ENCODE measurements around the gene MAEL. TPM values are rescaled to one million over a fixed set of nuclear protein-coding genes. Genes with fewer than 3 reads are reported as not detected.

Gene MAEL
- total RNA-seq, 1 donor from 2014 or later = 0.41 TPM

DNA sequence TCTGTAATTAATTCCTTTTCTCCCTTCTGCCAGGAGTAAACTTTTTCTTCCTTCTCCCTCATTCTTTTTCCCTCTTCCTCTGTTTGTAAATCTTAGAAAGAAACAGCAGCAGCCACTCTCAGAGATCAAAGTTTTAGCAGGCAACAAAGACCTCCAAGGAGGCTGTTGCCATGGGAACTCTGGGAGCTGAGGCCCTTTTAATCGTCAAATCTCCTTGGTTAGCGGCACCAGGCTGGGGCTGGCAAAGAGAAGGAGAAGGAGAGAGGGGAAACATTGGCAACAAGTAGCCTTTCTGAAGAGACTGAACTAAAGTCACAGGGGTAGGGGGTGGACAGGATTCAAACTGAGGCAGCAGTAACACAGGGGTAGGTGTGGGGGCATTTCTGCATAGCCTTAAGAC lies 38.9 kb upstream of the MAEL start:
- Mint-ChIP-seq H3K36me3 (no peaks in the 10 kb centered on the region), H3K9me3 (peaks cover 4% of the 10 kb centered on the region), H3K4me1 (ENCODE audit: unreplicated experiment) (peaks cover 17% of the 10 kb centered on the region), H3K27ac (peak overlapping the region; percentile 2), H3K27me3 (peaks cover 74% of the 10 kb centered on the region), H3K4me3 (peak overlapping the region; percentile 26)
- TF ChIP-seq, protein P1, sequence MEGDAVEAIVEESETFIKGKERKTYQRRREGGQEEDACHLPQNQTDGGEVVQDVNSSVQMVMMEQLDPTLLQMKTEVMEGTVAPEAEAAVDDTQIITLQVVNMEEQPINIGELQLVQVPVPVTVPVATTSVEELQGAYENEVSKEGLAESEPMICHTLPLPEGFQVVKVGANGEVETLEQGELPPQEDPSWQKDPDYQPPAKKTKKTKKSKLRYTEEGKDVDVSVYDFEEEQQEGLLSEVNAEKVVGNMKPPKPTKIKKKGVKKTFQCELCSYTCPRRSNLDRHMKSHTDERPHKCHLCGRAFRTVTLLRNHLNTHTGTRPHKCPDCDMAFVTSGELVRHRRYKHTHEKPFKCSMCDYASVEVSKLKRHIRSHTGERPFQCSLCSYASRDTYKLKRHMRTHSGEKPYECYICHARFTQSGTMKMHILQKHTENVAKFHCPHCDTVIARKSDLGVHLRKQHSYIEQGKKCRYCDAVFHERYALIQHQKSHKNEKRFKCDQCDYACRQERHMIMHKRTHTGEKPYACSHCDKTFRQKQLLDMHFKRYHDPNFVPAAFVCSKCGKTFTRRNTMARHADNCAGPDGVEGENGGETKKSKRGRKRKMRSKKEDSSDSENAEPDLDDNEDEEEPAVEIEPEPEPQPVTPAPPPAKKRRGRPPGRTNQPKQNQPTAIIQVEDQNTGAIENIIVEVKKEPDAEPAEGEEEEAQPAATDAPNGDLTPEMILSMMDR (conservative IDR thresholded peaks at IDR 0.05) = no peak
- no peak for DNase-seq (ENCODE audit: extremely low spot score, unreplicated experiment)

DNA sequence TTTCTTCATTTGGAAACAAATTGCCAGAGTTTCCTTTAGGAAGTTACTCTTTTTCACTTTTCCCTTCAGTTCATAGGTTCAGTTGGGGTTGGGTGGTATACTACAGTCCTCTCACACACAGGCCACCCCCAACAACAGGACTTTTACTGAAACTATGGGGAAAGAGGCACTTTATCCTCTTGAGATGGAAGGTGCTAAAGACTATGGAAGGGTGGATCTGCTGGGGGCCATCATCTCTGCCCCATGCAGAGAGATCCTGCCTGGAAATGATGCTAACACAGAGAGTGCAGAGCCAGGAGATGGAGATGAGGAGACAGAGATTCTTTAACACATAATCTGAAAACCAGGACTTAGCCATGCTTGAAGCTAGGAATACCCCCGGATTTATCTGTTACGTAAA lies 38.0 kb upstream of the MAEL start:
- no peak for DNase-seq (ENCODE audit: extremely low spot score, unreplicated experiment)
- peaks cover 17% of the 10 kb centered on the region for H3K4me1 Mint-ChIP-seq (ENCODE audit: unreplicated experiment)
- H3K4me3 Mint-ChIP-seq = no peak overlapping the region
- H3K9me3 Mint-ChIP-seq = peaks cover 4% of the 10 kb centered on the region
- peaks cover 65% of the 10 kb centered on the region for H3K27me3 Mint-ChIP-seq
- H3K36me3 Mint-ChIP-seq = no peaks in the 10 kb centered on the region
- TF ChIP-seq, protein P1 (conservative IDR thresholded peaks at IDR 0.05) = no peak
- H3K27ac Mint-ChIP-seq = no peak overlapping the region

DNA sequence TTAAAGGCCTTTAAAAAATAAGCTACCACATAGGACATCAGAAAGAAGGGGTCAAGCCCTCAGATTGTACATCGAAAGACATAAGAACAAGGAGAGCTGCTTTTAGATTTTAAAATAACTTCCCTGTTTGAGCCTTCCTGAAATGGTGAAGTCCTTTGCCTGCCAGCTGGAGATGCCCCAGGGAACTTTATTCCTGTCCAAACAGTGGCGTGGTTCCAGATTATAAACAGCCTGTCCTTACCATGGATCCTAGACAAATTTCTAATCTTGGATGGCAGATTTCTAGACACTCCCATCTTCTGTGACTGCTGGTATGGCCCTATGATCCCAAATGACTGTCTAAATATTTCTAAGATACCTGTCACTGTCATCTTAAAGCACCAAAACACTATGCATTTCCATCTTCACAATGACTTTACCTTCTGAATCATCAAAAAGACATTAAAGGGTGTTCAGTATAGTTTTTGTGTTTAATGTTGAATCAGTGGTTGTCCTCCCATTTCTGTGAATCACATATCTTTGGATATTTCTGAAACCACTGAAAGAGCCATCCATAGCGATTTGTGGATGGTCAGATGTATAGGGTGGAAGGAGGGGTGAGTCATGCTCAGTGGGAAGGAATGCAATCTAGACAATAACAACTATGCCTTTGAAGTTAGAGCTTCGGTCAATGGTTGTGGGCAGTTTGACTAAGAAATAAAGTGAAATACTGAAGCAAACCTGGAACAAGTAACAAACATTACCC lies 36.9 kb upstream of the MAEL start:
- no peak for DNase-seq (ENCODE audit: extremely low spot score, unreplicated experiment)
- Mint-ChIP-seq H3K4me1 (ENCODE audit: unreplicated experiment) (peaks cover 12% of the 10 kb centered on the region), H3K9me3 (peaks cover 4% of the 10 kb centered on the region), H3K36me3 (no peaks in the 10 kb centered on the region), H3K4me3 (no peak overlapping the region), H3K27me3 (peaks cover 61% of the 10 kb centered on the region), H3K27ac (no peak overlapping the region)
- TF ChIP-seq, protein P1 (conservative IDR thresholded peaks at IDR 0.05) = no peak

DNA sequence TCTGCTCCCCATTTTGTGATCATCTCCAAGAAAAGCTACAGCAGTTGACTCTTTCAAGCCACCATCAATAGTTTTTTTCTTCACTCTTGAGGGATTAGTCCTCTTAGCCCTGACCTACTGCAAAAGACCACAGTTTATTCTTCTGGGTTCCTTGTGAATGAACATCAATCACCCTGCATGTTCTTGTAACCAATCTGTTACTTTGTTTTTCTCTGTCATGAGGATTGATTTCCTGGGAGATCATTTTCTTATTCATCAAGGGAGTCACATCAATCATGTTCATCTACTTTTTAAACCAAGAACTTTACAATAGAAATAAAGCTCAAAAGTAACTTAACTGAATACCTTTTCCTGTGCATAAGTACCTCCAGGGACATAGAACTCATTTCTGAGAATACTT lies 35.6 kb upstream of the MAEL start:
- no peak for DNase-seq (ENCODE audit: extremely low spot score, unreplicated experiment)
- Mint-ChIP-seq H3K27ac (no peak overlapping the region), H3K4me3 (no peak overlapping the region), H3K9me3 (peaks cover 7% of the 10 kb centered on the region), H3K4me1 (ENCODE audit: unreplicated experiment) (peaks cover 11% of the 10 kb centered on the region), H3K27me3 (peaks cover 50% of the 10 kb centered on the region), H3K36me3 (peaks cover 2% of the 10 kb centered on the region)
- TF ChIP-seq, protein P1 (conservative IDR thresholded peaks at IDR 0.05) = no peak

DNA sequence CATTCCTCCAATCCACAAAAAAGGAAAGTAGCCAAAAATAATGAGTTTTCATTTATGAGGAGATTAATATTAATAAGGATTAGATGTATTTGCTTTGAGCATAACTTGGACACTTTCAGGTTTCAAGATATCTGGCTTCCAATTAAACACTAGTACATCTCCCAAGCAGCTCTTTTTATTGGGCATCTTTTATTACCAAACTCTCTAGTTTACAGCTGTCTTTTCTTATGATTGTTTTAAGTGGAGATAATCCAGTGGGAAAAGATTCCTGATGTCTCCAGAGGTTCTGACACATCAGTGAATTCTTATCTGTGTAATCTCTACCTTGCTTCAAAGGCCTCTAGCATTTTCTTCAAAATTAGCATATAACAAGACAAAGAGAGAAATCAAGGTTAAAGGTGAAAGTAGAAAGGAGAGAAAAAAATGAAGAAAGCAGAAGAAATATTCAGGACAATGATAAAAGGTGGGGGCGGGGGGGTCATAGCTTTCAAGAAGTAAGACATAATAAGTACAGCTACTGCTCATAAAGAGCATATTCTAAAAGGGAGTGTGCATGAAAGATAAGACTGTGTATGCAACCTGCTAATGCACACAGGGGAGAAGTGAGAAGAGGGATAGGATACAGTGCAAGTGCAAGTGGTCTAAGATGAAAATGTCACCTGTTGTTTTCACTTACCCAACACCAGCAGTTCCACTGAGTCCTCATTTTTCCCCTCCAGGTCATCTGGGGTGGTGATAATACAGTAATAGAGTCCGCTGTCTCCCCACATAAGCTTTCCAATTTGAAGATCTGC lies 32.8 kb upstream of the MAEL start:
- H3K9me3 Mint-ChIP-seq = peaks cover 13% of the 10 kb centered on the region
- TF ChIP-seq, protein P1 (conservative IDR thresholded peaks at IDR 0.05) = no peak
- peaks cover 6% of the 10 kb centered on the region for H3K36me3 Mint-ChIP-seq
- peaks cover 46% of the 10 kb centered on the region for H3K27me3 Mint-ChIP-seq
- H3K4me3 Mint-ChIP-seq = no peak overlapping the region
- no peak overlapping the region for H3K27ac Mint-ChIP-seq
- no peak for DNase-seq (ENCODE audit: extremely low spot score, unreplicated experiment)
- peaks cover 4% of the 10 kb centered on the region for H3K4me1 Mint-ChIP-seq (ENCODE audit: unreplicated experiment)

Data from type B pancreatic cell (in vitro differentiated cells).